Measurements from ENCODE around the gene CAST. TPM values are rescaled to one million over a fixed set of nuclear protein-coding genes. Genes with fewer than 3 reads are reported as not detected.

The CAST gene
- total RNA-seq, 4 donors from 2014 or later: 247 to 316 (median 259) TPM

DNA sequence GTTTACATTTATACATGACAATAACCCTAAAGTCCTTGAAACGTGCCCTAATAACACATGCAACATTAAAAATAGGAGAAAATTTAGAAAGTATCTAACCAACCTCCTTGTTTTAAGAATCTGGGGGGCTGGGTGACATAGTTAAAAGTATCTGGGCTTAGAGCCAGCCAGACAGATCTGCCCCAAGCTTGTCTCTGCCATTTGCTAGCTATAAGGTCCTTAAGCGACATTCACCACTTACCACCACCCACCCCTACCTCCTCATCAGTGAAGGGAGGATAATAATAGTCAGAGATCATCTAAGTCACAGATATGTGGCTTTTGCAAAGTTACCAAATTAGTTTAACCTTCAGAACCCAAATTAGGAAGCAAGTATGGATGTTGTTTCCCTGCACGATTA lies 33.8 kb upstream of the CAST start:
- no peak overlapping the region for H3K27ac ChIP-seq
- no peak for DNase-seq (ENCODE audit: low spot score in 2 of 2)
- peaks cover 0 to 5% (median 0%) of the 10 kb centered on the region in 4 donors for H3K4me1 ChIP-seq
- H3K4me3 ChIP-seq: no peak overlapping the region
- TF ChIP-seq, protein P1, sequence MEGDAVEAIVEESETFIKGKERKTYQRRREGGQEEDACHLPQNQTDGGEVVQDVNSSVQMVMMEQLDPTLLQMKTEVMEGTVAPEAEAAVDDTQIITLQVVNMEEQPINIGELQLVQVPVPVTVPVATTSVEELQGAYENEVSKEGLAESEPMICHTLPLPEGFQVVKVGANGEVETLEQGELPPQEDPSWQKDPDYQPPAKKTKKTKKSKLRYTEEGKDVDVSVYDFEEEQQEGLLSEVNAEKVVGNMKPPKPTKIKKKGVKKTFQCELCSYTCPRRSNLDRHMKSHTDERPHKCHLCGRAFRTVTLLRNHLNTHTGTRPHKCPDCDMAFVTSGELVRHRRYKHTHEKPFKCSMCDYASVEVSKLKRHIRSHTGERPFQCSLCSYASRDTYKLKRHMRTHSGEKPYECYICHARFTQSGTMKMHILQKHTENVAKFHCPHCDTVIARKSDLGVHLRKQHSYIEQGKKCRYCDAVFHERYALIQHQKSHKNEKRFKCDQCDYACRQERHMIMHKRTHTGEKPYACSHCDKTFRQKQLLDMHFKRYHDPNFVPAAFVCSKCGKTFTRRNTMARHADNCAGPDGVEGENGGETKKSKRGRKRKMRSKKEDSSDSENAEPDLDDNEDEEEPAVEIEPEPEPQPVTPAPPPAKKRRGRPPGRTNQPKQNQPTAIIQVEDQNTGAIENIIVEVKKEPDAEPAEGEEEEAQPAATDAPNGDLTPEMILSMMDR (IDR thresholded peaks at IDR 0.05): no peak
- TF ChIP-seq POLR2A (IDR thresholded peaks at IDR 0.05) (no peak), EP300 (IDR thresholded peaks at IDR 0.05) (no peak)
- WGBS, 2 donors: 73% methylated on average over 3 of the region's 3 CpGs
- H3K9me3 ChIP-seq: no peaks in the 10 kb centered on the region
- H3K27me3 ChIP-seq: no peaks in the 10 kb centered on the region
- no peaks in the 10 kb centered on the region for H3K36me3 ChIP-seq

GRCh38 chr5:96629774-96630173 lies 32.4 kb upstream of the CAST start:
- WGBS, 2 donors: 54 to 62% methylated on average over 2 of the region's 2 CpGs
- H3K9me3 ChIP-seq: no peaks in the 10 kb centered on the region
- TF ChIP-seq POLR2A (IDR thresholded peaks at IDR 0.05) (no peak), EP300 (IDR thresholded peaks at IDR 0.05) (no peak)
- TF ChIP-seq, protein P1 (IDR thresholded peaks at IDR 0.05): no peak

GRCh38 chr5:96633820-96634219 lies 28.4 kb upstream of the CAST start:
- no peak for TF ChIP-seq POLR2A (IDR thresholded peaks at IDR 0.05)
- TF ChIP-seq, protein P1 (IDR thresholded peaks at IDR 0.05): no peak
- no peak for TF ChIP-seq EP300 (IDR thresholded peaks at IDR 0.05)
- 53 to 55% methylated on average over 4 of the region's 4 CpGs for WGBS, 2 donors
- H3K36me3 ChIP-seq: no peaks in the 10 kb centered on the region

More at GRCh38 chr5:96629774-96630173, 32.4 kb upstream of the CAST start:
- no peak for DNase-seq (ENCODE audit: low spot score in 2 of 2)
- Histone ChIP-seq H3K27ac (no peak overlapping the region), H3K4me3 (no peak overlapping the region), H3K4me1 (peaks cover 0 to 9% (median 0%) of the 10 kb centered on the region in 4 donors), H3K27me3 (no peaks in the 10 kb centered on the region), H3K36me3 (no peaks in the 10 kb centered on the region)

DNA sequence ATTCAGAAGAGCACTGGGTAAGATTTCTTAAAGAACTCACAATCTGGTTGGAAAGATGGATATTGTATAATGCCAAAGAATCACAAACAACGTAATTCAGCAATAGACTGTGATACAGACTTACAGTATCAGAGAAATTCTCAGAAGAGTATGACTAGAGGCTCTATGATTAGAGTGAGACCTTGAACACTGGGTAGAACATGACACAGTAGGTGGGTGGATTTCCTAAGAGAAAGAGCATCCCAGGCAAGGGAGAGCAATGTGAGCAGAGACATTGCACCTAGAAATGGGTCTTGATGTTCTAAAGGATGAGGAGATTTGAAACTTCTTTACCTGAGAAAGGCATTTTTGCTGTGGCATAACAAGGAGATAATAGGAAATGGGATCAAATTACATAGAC lies 27.3 kb upstream of the CAST start:
- TF ChIP-seq, protein P1 (IDR thresholded peaks at IDR 0.05): no peak
- TF ChIP-seq EP300 (IDR thresholded peaks at IDR 0.05) (no peak), POLR2A (IDR thresholded peaks at IDR 0.05) (no peak)
- no peak overlapping the region for H3K27ac ChIP-seq
- 79 to 80% methylated on average over 1 of the region's 1 CpG for WGBS, 2 donors

More at GRCh38 chr5:96633820-96634219, 28.4 kb upstream of the CAST start:
- Histone ChIP-seq H3K27ac (no peak overlapping the region), H3K9me3 (no peaks in the 10 kb centered on the region), H3K4me1 (peaks cover 0 to 9% (median 0%) of the 10 kb centered on the region in 4 donors), H3K4me3 (no peak overlapping the region), H3K27me3 (no peaks in the 10 kb centered on the region)
- DNase-seq (ENCODE audit: low spot score in 2 of 2): no peak

GRCh38 chr5:96636046-96636445 lies 26.1 kb upstream of the CAST start:
- no peak for DNase-seq (ENCODE audit: low spot score in 2 of 2)
- Histone ChIP-seq H3K27ac (no peak overlapping the region), H3K4me1 (peaks cover 0 to 5% (median 0%) of the 10 kb centered on the region in 4 donors), H3K4me3 (no peak overlapping the region), H3K36me3 (no peaks in the 10 kb centered on the region), H3K27me3 (no peaks in the 10 kb centered on the region), H3K9me3 (no peaks in the 10 kb centered on the region)
- TF ChIP-seq EP300 (IDR thresholded peaks at IDR 0.05): no peak
- TF ChIP-seq, protein P1 (IDR thresholded peaks at IDR 0.05): no peak
- TF ChIP-seq POLR2A (IDR thresholded peaks at IDR 0.05): no peak
- WGBS, 2 donors: 38 to 39% methylated on average over 1 of the region's 1 CpG

More for the DNA sequence above, 27.3 kb upstream of the CAST start:
- Histone ChIP-seq H3K9me3 (no peaks in the 10 kb centered on the region), H3K4me1 (peaks cover 0 to 7% (median 0%) of the 10 kb centered on the region in 4 donors), H3K36me3 (no peaks in the 10 kb centered on the region), H3K4me3 (no peak overlapping the region), H3K27me3 (no peaks in the 10 kb centered on the region)
- DNase-seq (ENCODE audit: low spot score in 2 of 2): no peak

Measured in tibial nerve (tissue), 4 donors.